ENCODE results near the gene VSTM4. TPM values are rescaled to one million over a fixed set of nuclear protein-coding genes. Genes with fewer than 3 reads are reported as not detected.

Gene VSTM4
- total and polyA plus RNA-seq, 2 experiments from 2014 or later, result 9.0 to 10.2 TPM

- no peaks in the 10 kb centered on the region for H3K27me3 ChIP-seq
- no peak for DNase-seq (ENCODE audit: low spot score)
- H3K4me2 ChIP-seq, result no peak overlapping the region
- H3K27ac ChIP-seq, result no peak overlapping the region
- H4K20me1 ChIP-seq (ENCODE audit: insufficient read depth, poor library complexity, severe bottlenecking), result no peaks in the 10 kb centered on the region
- H3K9me2 ChIP-seq (replicated peaks; ENCODE audit: insufficient read depth), result no peaks in the 10 kb centered on the region
- H3K4me1 ChIP-seq (ENCODE audit: insufficient read depth), result no peaks in the 10 kb centered on the region
- no peaks in the 10 kb centered on the region for H3K79me2 ChIP-seq
- H3K4me3 ChIP-seq, result no peak overlapping the region
- WGBS (ENCODE audit: low lambda C conversion rate, missing lambda C conversion rate), result 93% methylated on average over 14 of the region's 14 CpGs
- TF ChIP-seq EZH2 (IDR thresholded peaks at IDR 0.05; ENCODE audit: borderline replicate concordance), result no peak
- TF ChIP-seq CTCF (IDR thresholded peaks at IDR 0.05; ENCODE audit: poor library complexity), result no peak
- TF ChIP-seq EZH2phosphoT487 (IDR thresholded peaks at IDR 0.05; ENCODE audit: low read depth, severe bottlenecking, unreplicated experiment), result no peak
- no peak overlapping the region for H2AFZ ChIP-seq
- H3K36me3 ChIP-seq (replicated peaks; ENCODE audit: insufficient read depth, low read depth), result no peaks in the 10 kb centered on the region
- H3K9me3 ChIP-seq (ENCODE audit: low read depth), result no peaks in the 10 kb centered on the region
These were observed 145.3 kb downstream of the VSTM4 start for GRCh38 chr10:48970046-48970445.

- 87% methylated on average over 3 of the region's 3 CpGs for WGBS (ENCODE audit: low lambda C conversion rate, missing lambda C conversion rate)
These were observed 147.3 kb downstream of the VSTM4 start for GRCh38 chr10:48968036-48968435.

GRCh38 chr10:48965460-48965859 lies 149.9 kb downstream of the VSTM4 start:
- no peaks in the 10 kb centered on the region for H3K79me2 ChIP-seq
- no peak for DNase-seq (ENCODE audit: low spot score)
- no peak overlapping the region for H3K4me2 ChIP-seq
- H3K9me3 ChIP-seq (ENCODE audit: low read depth), result no peaks in the 10 kb centered on the region
- H4K20me1 ChIP-seq (ENCODE audit: insufficient read depth, poor library complexity, severe bottlenecking), result no peaks in the 10 kb centered on the region
- no peaks in the 10 kb centered on the region for H3K36me3 ChIP-seq (replicated peaks; ENCODE audit: insufficient read depth, low read depth)
- H3K4me1 ChIP-seq (ENCODE audit: insufficient read depth), result no peaks in the 10 kb centered on the region
- TF ChIP-seq EZH2phosphoT487 (IDR thresholded peaks at IDR 0.05; ENCODE audit: low read depth, severe bottlenecking, unreplicated experiment) (no peak), EZH2 (IDR thresholded peaks at IDR 0.05; ENCODE audit: borderline replicate concordance) (no peak), CTCF (IDR thresholded peaks at IDR 0.05; ENCODE audit: poor library complexity) (no peak)
- WGBS (ENCODE audit: low lambda C conversion rate, missing lambda C conversion rate), result 87% methylated on average over 4 of the region's 4 CpGs
- H3K27ac ChIP-seq, result no peak overlapping the region
- H3K27me3 ChIP-seq, result no peaks in the 10 kb centered on the region
- H2AFZ ChIP-seq, result no peak overlapping the region
- H3K9me2 ChIP-seq (replicated peaks; ENCODE audit: insufficient read depth), result no peaks in the 10 kb centered on the region
- no peak overlapping the region for H3K4me3 ChIP-seq

More at GRCh38 chr10:48968036-48968435, 147.3 kb downstream of the VSTM4 start:
- no peak for DNase-seq (ENCODE audit: low spot score)
- Histone ChIP-seq H2AFZ (no peak overlapping the region), H3K4me1 (ENCODE audit: insufficient read depth) (no peaks in the 10 kb centered on the region), H3K27me3 (no peaks in the 10 kb centered on the region), H3K4me2 (no peak overlapping the region), H3K4me3 (no peak overlapping the region), H3K36me3 (replicated peaks; ENCODE audit: insufficient read depth, low read depth) (no peaks in the 10 kb centered on the region), H3K9me2 (replicated peaks; ENCODE audit: insufficient read depth) (no peaks in the 10 kb centered on the region), H3K79me2 (no peaks in the 10 kb centered on the region), H3K27ac (no peak overlapping the region), H3K9me3 (ENCODE audit: low read depth) (no peaks in the 10 kb centered on the region), H4K20me1 (ENCODE audit: insufficient read depth, poor library complexity, severe bottlenecking) (no peaks in the 10 kb centered on the region)
- no peak for TF ChIP-seq EZH2phosphoT487 (IDR thresholded peaks at IDR 0.05; ENCODE audit: low read depth, severe bottlenecking, unreplicated experiment)
- TF ChIP-seq CTCF (IDR thresholded peaks at IDR 0.05; ENCODE audit: poor library complexity), result no peak

Small RNA genes lying within 50 kb of the gene (microRNA-seq; reads per million reads assigned to microRNA genes)
- gene MIR4294, result not detected

Small RNA genes lying within 50 kb of the gene (small RNA-seq; reads per million reads assigned to genes)
- not detected for gene MIR4294

Other genes with a start within 250 kb of the VSTM4 start
- gene LRRC18, start 175.7 kb downstream of the VSTM4 start, total RNA-seq, result not detected in 2 replicates
- gene LRRC18, start 175.7 kb downstream of the VSTM4 start, polyA plus RNA-seq, result not detected in 2 replicates
- gene FAM170B, start 18.5 kb upstream of the VSTM4 start, total RNA-seq, result not detected in 2 replicates
- not detected in 2 replicates for gene FAM170B, start 18.5 kb upstream of the VSTM4 start, polyA plus RNA-seq
- gene TMEM273, start 72.9 kb upstream of the VSTM4 start, total RNA-seq, result 0.27 and 1.2 TPM in 2 replicates
- 1.9 TPM in 1 of 2 replicates, not detected in the other for gene TMEM273, start 72.9 kb upstream of the VSTM4 start, polyA plus RNA-seq
- gene C10orf71, start 183.6 kb upstream of the VSTM4 start, total RNA-seq, result not detected in 2 replicates
- not detected in 2 replicates for gene C10orf71, start 183.6 kb upstream of the VSTM4 start, polyA plus RNA-seq

All from hepatocyte (in vitro differentiated cells).